Endothelial cell of umbilical vein (primary cell): ENCODE measurements around the gene MYLK2.

Source experiments
- CTCF ChIP-seq, 2 donors: IDR thresholded peaks; 1 replicate in 1 of 2; 2 replicates in 1 of 2; pipeline ENCODE4 v1.5.1; 2011; ENCODE audit warnings: low read length in 2 of 2, mild to moderate bottlenecking in 2 of 2, moderate library complexity in 2 of 2, control low read depth in 1 of 2, inconsistent platforms in 1 of 2, low read depth in 1 of 2; ENCODE audit not compliant: insufficient read depth in 1 of 2; ENCODE audit errors: extremely low read depth in 1 of 2
- EZH2 ChIP-seq: IDR thresholded peaks from 2 replicates; pipeline ENCODE4 v1.6.1; 2012; ENCODE audit warnings: borderline replicate concordance, low read depth, mild to moderate bottlenecking, moderate library complexity, low read length, inconsistent platforms; ENCODE audit not compliant: severe bottlenecking
- MAX ChIP-seq: IDR thresholded peaks from 2 replicates; pipeline ENCODE4 v1.6.1; 2011; ENCODE audit not compliant: insufficient read depth, insufficient read length
- POLR2A ChIP-seq: IDR thresholded peaks from 2 replicates; pipeline ENCODE4 v1.6.1; 2012; ENCODE audit warnings: low read depth, mild to moderate bottlenecking, control low read depth, low read length

GRCh38 chr20:31840906-31841816, 22.0 kb downstream of the MYLK2 start:
- TF ChIP-seq EZH2 = no peak
- TF ChIP-seq CTCF (IDR thresholded peaks at IDR 0.05; ENCODE audit: extremely low read depth in 1 of 2, insufficient read depth in 1 of 2, low read depth in 1 of 2, low read length in 2 of 2) = no peak
- no peak for TF ChIP-seq POLR2A
- no peak for TF ChIP-seq MAX
